HEK293 (cell line): ENCODE measurements around the gene CCDC92.

Experiments
- FEZF1 ChIP-seq: fragments of 450-650 bp; formaldehyde crosslinking; IDR thresholded peaks from 2 replicates; pipeline ENCODE4 v1.5.1; 2016; ENCODE audit warnings: missing biosample characterization, missing genetic modification characterization
- SP2 ChIP-seq: fragments of 450-650 bp; formaldehyde crosslinking; IDR thresholded peaks from 2 replicates; pipeline ENCODE4 v1.5.1; 2016; ENCODE audit warnings: missing biosample characterization, missing genetic modification characterization
- YY1 ChIP-seq: fragments of 450-650 bp; formaldehyde crosslinking; IDR thresholded peaks from 2 replicates; pipeline ENCODE4 v1.5.1; 2018; ENCODE audit warnings: missing biosample characterization, missing genetic modification characterization
- ZBTB1 ChIP-seq: fragments of 450-650 bp; formaldehyde crosslinking; IDR thresholded peaks from 2 replicates; pipeline ENCODE4 v1.5.1; 2016; ENCODE audit warnings: missing biosample characterization, missing genetic modification characterization
- ZFP41 ChIP-seq: fragments of 450-650 bp; formaldehyde crosslinking; IDR thresholded peaks from 2 replicates; pipeline ENCODE4 v1.5.1; 2016; ENCODE audit warnings: missing biosample characterization, missing genetic modification characterization, borderline replicate concordance
- ZNF362 ChIP-seq: fragments of 450-650 bp; formaldehyde crosslinking; IDR thresholded peaks from 2 replicates; pipeline ENCODE4 v1.5.1; 2016; ENCODE audit warnings: missing biosample characterization, missing genetic modification characterization
- ZNF514 ChIP-seq: fragments of 450-650 bp; formaldehyde crosslinking; IDR thresholded peaks from 2 replicates; pipeline ENCODE4 v1.5.1; 2016; ENCODE audit warnings: missing biosample characterization, missing genetic modification characterization
- TF ChIP-seq, protein P1 (sequence below): fragments of 450-650 bp; formaldehyde crosslinking; IDR thresholded peaks from 2 replicates; pipeline ENCODE4 v1.5.1; 2016; ENCODE audit warnings: missing biosample characterization, missing genetic modification characterization
- TF ChIP-seq, protein P2 (sequence below): fragments of 450-650 bp; formaldehyde crosslinking; IDR thresholded peaks from 2 replicates; pipeline ENCODE4 v1.5.1; 2016; ENCODE audit warnings: missing biosample characterization, missing genetic modification characterization

DNA sequence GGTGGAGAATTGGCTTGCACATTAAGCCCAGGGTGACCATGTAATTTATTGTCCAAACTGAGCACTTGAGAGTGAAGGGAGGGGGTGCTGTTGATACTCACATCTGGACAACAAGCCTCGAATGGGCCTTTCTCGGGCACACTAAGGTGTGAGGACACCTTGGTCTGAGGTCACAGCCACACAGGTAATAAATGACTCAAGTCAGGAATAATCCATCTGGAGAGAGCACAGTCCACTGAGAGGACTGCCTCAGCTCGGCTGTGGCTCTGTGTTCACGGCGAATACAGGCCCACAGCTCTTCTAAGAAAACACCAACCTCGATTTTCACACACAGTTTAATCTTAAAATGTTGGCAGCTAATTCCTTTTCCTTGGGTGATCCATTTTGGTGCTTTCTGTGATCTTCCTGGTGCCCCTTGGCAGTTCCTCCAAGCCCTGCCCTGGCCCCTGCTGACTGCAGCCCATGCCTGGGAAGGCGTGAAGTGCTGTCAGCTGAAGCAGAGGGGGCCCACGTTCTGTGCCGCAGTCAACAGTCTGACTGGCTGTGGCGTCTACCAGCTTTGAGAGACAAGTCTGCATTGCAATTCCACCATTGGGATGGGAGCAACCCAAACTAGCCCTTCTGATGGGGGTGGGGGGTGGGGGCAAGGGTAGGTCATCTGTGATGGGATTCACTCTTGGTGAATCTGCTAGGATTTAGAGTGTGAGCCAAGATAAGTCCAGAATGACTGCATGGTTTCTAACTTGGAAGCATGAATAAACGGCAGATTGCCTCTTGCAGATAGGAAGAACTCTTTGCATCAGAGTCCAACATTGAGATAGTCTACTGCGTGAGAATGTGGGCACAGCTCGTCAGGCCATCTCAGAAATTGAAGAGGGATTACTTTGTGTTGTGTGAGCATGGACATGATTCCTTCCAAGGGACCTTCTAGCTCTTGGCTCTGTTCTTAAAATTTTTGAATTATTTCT, 43.1 kb upstream of the CCDC92 start:
- TF ChIP-seq FEZF1 (tag by site-specific recombination) = no peak
- TF ChIP-seq, protein P1, sequence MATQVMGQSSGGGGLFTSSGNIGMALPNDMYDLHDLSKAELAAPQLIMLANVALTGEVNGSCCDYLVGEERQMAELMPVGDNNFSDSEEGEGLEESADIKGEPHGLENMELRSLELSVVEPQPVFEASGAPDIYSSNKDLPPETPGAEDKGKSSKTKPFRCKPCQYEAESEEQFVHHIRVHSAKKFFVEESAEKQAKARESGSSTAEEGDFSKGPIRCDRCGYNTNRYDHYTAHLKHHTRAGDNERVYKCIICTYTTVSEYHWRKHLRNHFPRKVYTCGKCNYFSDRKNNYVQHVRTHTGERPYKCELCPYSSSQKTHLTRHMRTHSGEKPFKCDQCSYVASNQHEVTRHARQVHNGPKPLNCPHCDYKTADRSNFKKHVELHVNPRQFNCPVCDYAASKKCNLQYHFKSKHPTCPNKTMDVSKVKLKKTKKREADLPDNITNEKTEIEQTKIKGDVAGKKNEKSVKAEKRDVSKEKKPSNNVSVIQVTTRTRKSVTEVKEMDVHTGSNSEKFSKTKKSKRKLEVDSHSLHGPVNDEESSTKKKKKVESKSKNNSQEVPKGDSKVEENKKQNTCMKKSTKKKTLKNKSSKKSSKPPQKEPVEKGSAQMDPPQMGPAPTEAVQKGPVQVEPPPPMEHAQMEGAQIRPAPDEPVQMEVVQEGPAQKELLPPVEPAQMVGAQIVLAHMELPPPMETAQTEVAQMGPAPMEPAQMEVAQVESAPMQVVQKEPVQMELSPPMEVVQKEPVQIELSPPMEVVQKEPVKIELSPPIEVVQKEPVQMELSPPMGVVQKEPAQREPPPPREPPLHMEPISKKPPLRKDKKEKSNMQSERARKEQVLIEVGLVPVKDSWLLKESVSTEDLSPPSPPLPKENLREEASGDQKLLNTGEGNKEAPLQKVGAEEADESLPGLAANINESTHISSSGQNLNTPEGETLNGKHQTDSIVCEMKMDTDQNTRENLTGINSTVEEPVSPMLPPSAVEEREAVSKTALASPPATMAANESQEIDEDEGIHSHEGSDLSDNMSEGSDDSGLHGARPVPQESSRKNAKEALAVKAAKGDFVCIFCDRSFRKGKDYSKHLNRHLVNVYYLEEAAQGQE (tag by site-specific recombination) = no peak
- TF ChIP-seq, protein P2, sequence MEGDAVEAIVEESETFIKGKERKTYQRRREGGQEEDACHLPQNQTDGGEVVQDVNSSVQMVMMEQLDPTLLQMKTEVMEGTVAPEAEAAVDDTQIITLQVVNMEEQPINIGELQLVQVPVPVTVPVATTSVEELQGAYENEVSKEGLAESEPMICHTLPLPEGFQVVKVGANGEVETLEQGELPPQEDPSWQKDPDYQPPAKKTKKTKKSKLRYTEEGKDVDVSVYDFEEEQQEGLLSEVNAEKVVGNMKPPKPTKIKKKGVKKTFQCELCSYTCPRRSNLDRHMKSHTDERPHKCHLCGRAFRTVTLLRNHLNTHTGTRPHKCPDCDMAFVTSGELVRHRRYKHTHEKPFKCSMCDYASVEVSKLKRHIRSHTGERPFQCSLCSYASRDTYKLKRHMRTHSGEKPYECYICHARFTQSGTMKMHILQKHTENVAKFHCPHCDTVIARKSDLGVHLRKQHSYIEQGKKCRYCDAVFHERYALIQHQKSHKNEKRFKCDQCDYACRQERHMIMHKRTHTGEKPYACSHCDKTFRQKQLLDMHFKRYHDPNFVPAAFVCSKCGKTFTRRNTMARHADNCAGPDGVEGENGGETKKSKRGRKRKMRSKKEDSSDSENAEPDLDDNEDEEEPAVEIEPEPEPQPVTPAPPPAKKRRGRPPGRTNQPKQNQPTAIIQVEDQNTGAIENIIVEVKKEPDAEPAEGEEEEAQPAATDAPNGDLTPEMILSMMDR (tag by site-specific recombination) = no peak
- no peak for TF ChIP-seq SP2 (tag by site-specific recombination)
- no peak for TF ChIP-seq ZNF514
- no peak for TF ChIP-seq ZFP41
- no peak for TF ChIP-seq ZNF362 (tag by site-specific recombination)
- no peak for TF ChIP-seq YY1
- no peak for TF ChIP-seq ZBTB1
